ENCODE results near the gene DOCK4.
A peak's percentile ranks its signal among the peaks of the same experiment; 100 is the strongest.

Gene DOCK4

DNA sequence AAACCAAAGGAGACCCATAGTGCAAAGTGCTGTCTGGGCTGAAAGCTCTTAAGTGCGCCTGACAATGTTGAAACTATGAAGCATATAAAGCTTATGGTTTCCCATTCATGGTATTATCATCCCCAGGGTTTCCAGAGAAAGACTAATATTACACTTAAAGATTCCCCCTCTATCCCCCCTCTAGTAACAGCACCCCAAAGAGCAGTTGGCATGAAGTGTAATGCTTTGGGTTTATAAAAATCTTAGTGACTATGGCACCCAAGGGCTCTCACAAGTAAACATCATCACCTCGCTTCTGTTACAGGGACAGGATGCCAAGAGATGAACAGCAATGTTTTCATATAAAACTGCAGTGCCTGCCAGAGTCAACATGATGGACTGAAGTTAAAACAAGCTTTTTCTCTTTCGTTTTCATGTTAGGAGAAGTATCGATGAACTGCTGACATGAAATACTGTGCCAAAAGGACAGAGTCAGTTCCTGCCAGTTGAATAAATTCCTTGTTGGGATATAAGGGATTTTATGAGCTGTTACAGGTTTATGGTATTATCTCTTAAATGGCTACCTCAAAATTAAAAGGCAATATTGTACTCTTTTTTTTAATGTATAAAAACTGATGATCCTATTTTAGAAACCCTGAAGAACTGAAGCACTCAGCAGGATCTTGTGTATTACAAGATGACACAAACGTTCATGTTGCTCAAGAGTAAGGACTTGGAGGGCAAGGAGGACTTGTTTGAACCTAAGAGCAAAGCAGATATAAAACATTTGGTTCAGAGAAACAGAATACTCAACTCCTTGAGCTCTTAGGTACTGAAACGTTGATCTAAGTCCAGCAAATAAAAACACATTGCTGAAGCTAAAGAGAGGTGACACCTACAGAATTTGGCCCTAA lies 440.2 kb downstream of the DOCK4 start:
- no peak for DNase-seq (ENCODE audit: low spot score)

DNA sequence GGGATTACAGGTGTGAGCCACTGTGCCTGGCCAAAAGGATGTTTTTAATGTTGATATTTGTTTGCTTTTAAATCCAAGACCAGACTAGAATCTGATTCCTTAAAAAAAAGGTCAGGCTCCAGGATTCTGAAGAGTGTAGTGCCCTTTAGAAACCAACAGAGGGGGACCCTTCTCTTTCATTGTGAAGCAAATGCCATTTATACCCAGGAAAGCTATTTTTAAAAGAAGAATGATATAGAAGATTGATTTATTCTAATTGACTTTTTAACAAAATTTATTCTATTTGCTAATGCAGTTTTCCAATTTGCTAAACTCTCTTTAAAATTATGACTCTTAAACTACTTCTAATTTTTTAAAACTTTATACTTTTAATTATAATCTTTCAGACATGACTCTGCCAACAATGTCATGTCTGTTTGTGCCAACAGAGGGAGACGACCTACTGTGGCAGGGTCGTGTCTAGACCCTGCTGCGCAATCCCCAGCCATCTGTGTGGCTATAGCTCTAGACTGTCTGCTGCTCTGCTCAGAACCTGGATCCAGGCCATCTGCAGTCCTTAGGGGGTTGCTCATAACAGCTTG lies 442.9 kb downstream of the DOCK4 start:
- DNase-seq (ENCODE audit: low spot score), result peak; percentile 71

DNA sequence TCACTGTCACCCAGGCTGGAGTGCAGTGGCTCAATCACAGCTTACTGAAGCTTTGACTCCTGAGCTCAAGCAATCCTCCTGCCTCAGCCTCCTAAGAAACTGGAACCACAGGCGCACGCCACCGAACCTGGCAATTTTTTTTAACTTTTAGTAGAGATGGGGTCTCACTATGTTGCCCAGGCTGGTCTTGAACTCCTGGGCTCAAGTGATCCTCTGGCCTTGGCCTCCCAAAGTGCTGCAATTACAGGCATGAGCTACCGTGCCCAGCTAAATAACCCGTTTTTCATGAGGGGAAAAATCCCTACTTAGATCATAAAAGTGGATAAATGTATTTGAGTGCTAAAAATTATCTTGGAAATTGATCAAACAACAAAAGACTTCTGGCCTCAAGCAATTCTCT lies 443.4 kb downstream of the DOCK4 start:
- no peak for DNase-seq (ENCODE audit: low spot score)

DNA sequence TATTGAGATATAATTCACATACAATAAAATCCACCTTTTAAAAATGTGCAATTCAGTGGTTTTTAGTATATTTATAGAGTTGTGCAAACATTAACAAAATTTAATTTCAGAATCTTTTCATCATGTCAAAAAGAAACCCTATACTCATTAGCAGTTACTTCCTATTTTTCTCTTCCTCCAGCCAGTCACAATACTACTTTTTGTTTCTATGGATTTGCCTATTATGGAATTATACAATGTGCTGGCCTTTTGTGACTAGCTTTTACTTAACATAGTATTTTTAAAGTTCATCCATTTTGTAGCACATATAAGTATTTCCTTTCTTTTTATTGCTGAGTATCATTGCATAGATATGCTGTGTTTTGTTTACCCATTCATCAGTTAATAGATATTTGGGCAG lies 444.0 kb downstream of the DOCK4 start:
- DNase-seq (ENCODE audit: low spot score), result no peak

DNA sequence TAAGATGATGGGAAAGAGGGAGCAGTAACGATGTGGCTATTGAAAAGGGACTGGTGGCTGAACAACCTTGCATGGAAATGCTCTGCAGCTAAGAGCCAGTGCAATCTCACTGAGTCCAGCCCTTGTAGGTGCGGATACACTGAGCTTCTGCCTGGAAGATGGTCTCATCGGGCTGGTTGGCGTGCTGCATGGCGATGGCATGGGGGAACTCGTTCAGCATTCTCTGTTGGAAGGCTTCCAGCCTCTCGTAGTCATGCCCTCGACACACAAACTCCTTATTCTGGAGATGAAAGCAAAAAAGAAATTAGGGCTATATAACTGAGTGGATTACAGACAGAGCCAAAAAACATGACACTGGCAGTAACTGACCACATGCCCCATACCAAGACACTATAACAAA lies 446.2 kb downstream of the DOCK4 start:
- DNase-seq (ENCODE audit: low spot score), result no peak

DNA sequence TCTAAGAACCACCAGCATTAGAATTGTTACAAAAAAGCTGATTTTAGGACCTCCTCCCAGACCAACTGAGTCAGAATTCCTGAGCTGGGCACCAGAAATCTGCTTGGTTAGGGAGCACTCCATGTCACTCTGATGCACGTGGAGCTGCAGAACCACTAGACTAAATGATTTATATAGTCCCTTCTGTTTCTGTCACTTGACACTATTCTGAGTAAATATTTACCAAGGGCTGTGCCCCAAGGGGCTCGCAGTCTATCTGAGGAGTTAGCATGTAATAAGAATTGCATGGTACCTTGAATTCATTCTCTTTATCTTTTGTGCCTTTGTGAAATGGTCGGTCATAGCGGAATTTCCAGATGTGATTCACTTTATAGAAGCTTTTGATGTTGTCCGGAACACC lies 447.9 kb downstream of the DOCK4 start:
- no peak for DNase-seq (ENCODE audit: low spot score)

DNA sequence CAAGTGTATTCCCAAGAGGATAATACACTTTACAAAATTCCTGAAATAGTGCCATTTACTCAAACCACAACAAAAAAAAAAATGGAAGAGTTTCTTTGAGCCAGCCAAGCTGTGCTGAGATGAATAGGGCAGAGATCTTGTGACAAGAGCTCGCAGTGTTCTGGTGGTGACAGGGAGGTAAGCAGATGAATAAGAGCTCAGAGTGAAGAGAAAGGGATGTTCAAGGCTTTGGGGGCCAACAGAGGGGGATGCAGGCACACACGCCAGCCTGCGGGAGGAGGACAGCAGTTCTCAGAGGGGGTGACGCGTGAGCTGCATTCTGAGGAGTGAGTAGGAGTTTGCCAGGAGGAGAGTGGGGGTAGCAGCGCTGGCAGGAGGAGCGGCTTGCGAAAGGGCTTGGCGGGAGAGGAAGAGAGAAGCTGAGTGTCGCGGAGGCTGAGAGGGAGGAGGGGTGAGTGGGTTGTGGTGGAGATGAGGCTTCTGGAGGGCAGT lies 449.5 kb downstream of the DOCK4 start:
- DNase-seq (ENCODE audit: low spot score), result no peak

DNA sequence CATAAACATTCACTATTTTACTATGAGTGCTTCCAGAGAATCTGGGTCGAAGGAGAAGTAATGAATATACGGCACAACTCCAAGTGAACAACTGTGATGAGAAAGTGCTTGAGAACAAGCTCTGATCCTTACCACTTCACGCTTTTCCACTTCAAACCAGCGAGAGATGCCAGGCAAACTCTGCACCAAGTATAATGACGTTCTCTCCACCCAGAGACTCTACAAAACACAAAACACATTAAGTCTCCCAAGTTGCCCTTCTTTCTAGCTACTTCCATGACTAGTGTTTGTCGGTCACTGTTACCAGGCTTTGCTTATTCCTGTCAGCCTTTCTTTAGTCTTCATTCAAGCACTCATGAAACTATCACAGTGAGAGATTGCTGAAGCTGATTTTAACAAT lies 450.8 kb downstream of the DOCK4 start:
- DNase-seq (ENCODE audit: low spot score), result no peak

DNA sequence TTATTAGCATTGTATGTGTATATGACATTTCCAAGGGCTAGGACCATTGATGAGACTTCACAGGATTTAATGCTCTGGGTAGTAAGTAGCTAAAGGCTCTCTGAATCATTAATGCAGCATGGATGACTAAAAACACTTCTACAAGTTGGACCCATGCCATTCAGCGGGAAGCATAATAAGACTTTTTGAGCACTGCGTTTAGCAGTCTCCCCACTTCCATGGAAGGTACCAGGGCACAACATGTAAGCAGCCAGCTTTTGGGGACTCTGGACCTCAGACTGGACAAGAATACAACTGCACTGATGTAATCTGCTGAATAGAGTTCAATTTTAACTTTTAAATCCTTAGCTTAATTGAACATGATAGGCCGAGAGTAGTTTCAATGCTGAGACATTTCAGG lies 452.2 kb downstream of the DOCK4 start:
- DNase-seq (ENCODE audit: low spot score), result no peak

DNA sequence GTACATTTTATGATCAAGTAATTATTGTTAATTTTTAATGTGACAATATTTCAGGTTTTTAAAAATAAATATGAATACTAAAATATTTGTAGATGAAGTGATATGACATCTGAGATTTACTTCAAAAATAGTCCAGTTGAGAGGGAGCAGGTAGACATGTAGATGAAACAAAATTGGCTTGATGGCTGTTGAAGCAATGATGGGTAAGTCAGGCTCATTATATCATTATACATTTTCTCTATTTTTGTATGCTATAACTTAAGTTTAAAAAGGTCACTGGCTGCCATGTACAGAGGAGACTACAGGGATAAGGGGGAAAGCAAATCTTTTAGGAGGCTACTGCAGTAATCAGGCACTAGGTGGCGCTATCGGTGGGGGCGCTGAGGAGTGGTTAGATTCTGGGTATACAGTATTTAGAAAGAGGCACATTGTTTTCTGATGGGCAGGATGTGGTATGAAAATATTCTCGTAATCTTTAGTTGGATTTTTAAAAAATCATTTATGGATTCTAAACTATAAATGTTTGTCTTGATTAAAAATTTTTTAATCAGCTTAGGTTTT lies 454.1 kb downstream of the DOCK4 start:
- peak; percentile 48 for DNase-seq (ENCODE audit: low spot score)

DNA sequence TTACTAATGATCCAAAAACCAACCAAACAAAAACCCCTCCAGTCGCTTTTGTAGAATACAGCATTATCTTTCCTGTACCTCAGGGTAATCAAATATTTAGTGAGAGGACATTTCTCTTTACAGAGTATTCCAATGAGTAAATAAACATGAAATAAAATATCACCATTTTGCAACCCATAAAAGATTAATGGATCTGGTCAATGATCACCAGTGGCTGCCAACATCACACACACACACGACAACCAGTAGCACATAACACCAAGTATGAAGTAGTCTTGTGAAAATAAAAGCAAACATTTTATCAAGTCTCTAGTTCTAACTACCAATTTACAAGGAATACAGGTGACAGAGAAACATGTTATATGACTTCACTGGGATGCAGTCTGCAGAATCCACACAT lies 455.3 kb downstream of the DOCK4 start:
- DNase-seq (ENCODE audit: low spot score), result no peak

DNA sequence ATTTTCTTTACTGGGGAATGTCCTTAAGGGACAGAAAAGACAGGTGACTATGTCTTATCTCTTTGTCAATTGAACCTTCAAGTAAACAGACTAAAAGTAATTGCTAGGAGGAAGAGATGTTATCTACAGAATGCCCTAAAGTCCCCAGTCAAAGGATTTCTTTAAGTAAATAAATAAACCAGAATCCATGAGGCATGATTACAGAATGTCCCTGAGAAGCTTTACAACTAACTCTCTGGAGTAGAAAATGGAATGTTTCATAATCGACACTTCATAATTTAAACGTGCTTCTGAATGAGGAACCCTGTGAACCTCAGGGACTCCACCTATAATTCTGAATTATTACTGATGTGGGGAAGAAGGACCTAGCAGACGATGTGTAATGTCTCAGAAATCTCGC lies 456.0 kb downstream of the DOCK4 start:
- DNase-seq (ENCODE audit: low spot score), result no peak

DNA sequence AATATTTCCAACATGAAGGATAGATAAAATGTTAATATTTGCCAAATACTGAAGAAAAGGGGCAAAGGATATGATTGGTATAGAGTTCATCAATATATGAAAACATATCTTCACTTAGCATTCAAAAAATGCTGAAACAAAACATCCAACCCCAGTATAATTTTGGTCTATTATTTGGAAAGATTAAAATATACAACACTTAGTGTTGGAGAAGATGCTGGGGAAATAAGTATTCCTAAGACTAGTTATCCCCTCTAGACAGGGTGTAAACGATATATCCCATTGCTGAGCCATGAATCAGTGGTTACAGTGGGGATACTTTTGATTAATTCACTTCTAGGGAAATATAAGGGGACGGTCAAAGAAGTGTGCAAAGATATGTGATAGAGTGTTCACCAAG lies 456.6 kb downstream of the DOCK4 start:
- no peak for DNase-seq (ENCODE audit: low spot score)

DNA sequence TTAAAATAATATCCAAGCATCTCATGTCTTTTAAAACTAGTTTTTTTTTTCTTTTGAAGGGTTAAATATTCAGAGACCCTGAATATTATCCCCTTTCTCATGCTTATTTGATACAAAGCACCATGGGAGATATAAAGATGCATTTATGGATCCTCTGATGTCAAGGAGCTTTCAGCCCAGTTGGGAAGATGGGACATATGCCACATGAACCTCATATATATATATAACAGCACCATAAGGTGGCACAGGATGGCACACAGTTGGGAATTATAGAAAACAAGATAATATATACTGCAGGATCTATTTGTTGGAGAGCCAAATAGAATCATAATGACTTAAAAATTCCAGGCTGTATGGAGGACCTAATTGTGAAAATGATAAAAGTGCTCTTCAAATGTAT lies 458.5 kb downstream of the DOCK4 start:
- no peak for DNase-seq (ENCODE audit: low spot score)

DNA sequence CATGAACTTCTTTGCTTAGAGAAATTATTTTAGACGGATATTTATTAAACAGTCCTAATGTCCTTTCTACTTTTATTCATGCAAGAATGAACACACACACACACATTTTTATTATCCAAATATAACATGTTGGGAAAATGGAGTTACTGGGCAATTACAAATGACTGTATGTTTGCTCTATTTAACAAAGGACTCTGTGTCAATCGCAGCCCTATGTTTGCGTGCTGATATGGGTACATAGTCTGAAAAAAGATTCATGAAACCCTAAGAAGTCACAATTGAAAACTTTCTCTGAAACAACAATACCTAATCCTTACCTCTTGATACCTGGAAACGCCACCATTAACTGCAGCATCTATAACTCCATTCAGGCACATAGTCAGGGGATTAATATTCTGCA lies 459.2 kb downstream of the DOCK4 start:
- DNase-seq (ENCODE audit: low spot score), result no peak

DNA sequence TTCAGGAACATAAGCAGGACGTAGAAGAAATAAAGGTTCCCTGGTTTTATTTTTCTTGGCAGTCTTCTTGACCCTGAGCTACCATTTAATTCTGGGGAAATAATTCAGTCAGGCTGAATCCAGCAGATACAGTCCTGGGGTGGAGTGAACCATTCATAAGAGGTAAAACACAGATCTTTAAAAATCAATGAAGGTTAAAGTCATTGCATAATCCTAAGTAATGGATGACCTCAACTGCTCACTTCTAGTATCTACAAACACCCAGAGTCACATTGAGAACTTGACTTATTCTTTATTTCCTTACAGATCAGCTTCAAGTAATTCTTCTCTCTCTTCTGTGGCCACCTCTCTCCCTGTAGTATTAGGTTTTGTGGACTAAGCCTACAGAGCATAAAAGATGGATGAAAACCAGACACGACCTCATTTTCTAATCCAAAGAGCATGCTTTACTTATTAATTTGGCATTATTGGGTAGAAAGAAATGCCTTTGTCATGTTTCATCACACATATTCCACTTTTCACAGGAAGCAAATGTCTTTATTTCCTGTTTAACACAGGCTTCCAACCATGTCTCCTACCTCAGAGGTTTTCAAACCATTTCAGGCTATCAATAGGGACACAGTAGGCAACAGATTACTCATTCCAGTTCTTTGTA lies 461.6 kb downstream of the DOCK4 start:
- DNase-seq (ENCODE audit: low spot score), result no peak

DNA sequence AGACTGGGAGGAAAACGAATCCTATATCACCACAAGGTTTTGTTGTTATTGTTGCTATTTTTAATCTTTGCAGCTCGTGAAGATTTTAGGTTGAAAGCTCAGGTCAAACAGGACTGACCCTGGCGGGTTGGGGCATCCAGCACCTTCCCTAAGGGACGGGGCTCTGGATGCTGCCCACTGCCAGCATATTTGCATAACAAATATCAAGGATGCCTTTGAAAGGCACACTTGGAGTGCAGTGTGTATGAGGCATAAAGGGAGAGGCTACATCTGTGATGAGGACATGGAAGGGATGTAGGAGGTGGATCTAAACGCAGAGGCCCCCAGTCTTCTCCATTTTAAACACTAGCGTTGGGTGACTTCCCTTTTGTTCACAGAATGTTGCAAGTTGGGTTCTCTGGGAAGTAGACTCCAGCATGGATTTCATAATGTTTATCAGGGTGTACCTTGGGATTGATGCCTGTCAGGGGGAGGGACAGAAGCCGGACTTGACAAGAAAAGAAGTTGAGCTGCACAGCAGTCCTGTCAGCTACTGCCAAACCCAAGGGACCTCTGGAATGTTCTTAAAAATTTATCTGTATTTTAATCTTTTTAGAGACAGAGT lies 462.9 kb downstream of the DOCK4 start:
- DNase-seq (ENCODE audit: low spot score), result no peak

DNA sequence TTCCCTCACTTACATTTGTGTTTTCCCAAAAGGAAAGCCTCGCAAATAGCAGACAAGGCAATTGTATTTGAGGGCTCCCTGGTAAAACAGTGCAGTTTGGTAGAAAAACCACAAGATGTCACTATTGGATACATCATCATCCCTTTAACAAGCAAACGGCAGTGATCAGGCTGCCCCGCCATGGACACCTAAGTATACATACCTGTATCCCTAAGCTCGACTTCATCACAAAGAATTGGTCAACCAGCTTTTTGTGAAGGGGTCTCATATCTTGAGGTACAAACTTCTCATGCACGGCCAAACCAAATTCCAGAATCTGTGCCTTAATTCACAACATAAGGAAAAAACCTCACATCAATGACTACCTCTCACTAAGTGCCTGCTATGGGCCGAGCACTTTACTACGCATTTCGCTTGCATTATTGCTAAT lies 464.4 kb downstream of the DOCK4 start:
- DNase-seq (ENCODE audit: low spot score), result peak; percentile 83

DNA sequence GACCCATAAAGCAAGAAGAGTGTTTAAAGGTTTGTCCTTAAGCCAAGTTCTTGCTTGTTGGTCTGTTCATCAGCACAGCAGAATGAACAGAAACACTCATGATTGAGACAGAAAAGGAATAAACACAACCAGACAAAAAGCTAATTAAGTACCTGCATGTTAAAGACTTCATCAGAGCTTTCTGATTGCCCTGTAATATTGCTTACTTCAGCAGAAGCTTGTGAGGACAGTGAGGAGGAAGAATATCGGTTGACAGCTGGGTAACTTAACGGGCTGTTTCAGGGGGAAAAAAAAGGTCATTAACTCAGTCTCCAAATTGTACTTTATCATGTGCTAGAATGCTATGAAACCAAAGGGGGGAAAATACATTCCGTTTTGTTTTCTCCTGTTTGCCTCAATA lies 465.3 kb downstream of the DOCK4 start:
- DNase-seq (ENCODE audit: low spot score), result no peak

DNA sequence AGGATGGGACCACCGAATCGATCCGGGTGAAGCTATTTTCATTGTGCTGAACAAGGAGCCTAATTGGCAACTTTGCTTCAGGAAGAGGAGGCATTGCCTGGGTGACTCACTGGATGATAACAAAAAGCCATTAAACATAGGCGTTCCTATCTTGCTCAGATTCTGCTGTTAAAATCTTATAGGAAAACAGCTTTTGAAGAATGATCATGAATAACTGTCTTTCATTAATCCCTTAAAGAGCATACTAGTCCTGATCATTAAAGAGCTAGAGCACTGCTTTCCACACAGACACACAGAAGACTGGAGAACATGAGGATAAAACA lies 469.7 kb downstream of the DOCK4 start:
- no peak for DNase-seq (ENCODE audit: low spot score)

DNA sequence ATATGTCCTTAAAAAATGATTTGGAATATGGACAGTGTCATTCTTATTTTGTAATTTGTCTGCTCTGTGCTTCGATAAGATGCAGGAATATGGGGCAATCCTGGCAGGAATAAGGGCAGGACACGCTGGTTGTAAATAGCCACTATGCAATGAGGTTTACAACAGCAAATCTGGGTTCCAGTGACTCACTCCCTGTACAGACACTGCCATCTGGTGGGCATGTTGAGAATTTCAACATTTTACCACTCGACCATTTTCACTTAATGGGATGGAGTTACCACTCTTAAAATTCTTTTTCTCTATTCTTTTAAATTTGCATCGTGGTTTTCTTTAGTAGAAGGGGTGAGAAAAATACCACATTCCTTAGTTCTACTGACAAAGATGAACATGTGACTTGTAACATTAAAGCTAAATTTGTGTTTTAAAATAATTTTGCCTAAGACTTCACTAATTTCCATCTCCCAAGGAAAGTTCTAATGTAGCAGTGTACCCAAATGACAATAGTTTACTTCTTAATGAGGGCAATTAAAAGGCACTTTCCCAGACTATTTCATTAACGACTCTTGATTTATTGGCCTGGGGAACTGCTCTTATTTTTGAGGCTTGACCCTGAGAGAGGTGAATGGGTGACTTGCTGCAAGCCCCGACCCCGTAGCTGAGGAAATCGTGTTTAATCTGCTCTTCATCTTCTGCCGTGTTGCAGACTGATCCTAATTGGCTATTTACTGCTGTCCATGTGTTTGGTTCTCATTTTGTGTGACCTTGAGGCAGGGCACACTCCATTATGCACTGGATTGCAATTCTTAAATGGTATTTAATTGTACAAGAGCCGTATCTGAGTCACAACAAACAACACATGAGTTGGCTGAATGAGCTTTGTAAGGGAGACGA lies 470.3 kb downstream of the DOCK4 start:
- peak; percentile 70 for DNase-seq (ENCODE audit: low spot score)
